HFFc6 (cell line): ENCODE data around the gene TCP10L. TPM values are rescaled to one million over a fixed set of nuclear protein-coding genes. Genes with fewer than 3 reads are reported as not detected.
"Not testable (repeated sequence)": the region's sequence is repeated elsewhere in the genome, so short reads cannot be mapped to it uniquely, and the experiment has no call there.

Experiments used
- DNase-seq: peaks from one replicate; pipeline ENCODE4 v3.0.0-alpha.2; 2018
- H3K27ac Mint-ChIP-seq: 2 replicates; pipeline ENCODE4 v1.8.0; 2020; ENCODE audit warnings: mild to moderate bottlenecking, mixed read lengths
- H3K27me3 Mint-ChIP-seq: 2 replicates; pipeline ENCODE4 v1.8.0; 2021; ENCODE audit warnings: mild to moderate bottlenecking, moderate library complexity, mixed read lengths; ENCODE audit not compliant: insufficient read depth
- H3K36me3 Mint-ChIP-seq: 2 replicates; pipeline ENCODE4 v1.8.0; 2021; ENCODE audit warnings: low read depth, mixed read lengths
- H3K4me1 Mint-ChIP-seq: 2 replicates; pipeline ENCODE4 v1.8.0; 2020; ENCODE audit warnings: low read depth, mixed read lengths
- H3K4me3 Mint-ChIP-seq: 2 replicates; pipeline ENCODE4 v1.8.0; 2020; ENCODE audit warnings: mild to moderate bottlenecking, moderate library complexity, mixed read lengths
- H3K9me3 Mint-ChIP-seq: 2 replicates; pipeline ENCODE4 v1.8.0; 2020; ENCODE audit warnings: mild to moderate bottlenecking, mixed read lengths
- CTCF ChIP-seq: fragments of 200-600 bp; sonication (generic); IDR thresholded peaks from 2 replicates; pipeline ENCODE4 v1.5.0; 2021; ENCODE audit warnings: antibody characterized with exemption, mild to moderate bottlenecking
- total RNA-seq, 6 experiments: library from RNA; stranded (reverse); fragmentation: NEBNext Ultra II Directional; extraction: Animal tissue kit (Norgen Biotek cat#: 25700); gene quantifications; 2 replicates in 1 of 6; 3 replicates in 5 of 6; pipeline ENCODE4 v1.2.3, GENCODE V29; 2021

Gene TCP10L
- total RNA-seq, 6 experiments from 2014 or later, result 0.14 TPM; not detected in 5

- Mint-ChIP-seq H3K9me3 (peaks cover 4% of the 10 kb centered on the region; the same call in 1 of the 2 replicates), H3K4me1 (no peaks in the 10 kb centered on the region), H3K27ac (no peak overlapping the region), H3K36me3 (no peaks in the 10 kb centered on the region), H3K27me3 (peaks cover 8% of the 10 kb centered on the region), H3K4me3 (no peak overlapping the region)
- DNase-seq, result no peak
- no peak for TF ChIP-seq CTCF
These were observed 51.7 kb downstream of the TCP10L start for GRCh38 chr21:32533611-32534010.

- no peak overlapping the region for H3K27ac Mint-ChIP-seq
- no peak overlapping the region for H3K4me3 Mint-ChIP-seq
- H3K4me1 Mint-ChIP-seq, result no peaks in the 10 kb centered on the region
- H3K9me3 Mint-ChIP-seq, result peaks cover 4% of the 10 kb centered on the region; the same call in 1 of the 2 replicates
- DNase-seq, result no peak
- no peaks in the 10 kb centered on the region for H3K36me3 Mint-ChIP-seq
- H3K27me3 Mint-ChIP-seq, result peaks cover 8% of the 10 kb centered on the region
- TF ChIP-seq CTCF, result no peak
These were observed 52.3 kb downstream of the TCP10L start for GRCh38 chr21:32533053-32533452.

GRCh38 chr21:32532636-32533035 is 52.7 kb downstream of the TCP10L start:
- peaks cover 8% of the 10 kb centered on the region for H3K27me3 Mint-ChIP-seq
- no peak overlapping the region for H3K4me3 Mint-ChIP-seq
- peaks cover 4% of the 10 kb centered on the region; the same call in 1 of the 2 replicates for H3K9me3 Mint-ChIP-seq
- no peak for TF ChIP-seq CTCF
- H3K4me1 Mint-ChIP-seq, result no peaks in the 10 kb centered on the region
- H3K36me3 Mint-ChIP-seq, result no peaks in the 10 kb centered on the region
- no peak overlapping the region for H3K27ac Mint-ChIP-seq
- no peak for DNase-seq

GRCh38 chr21:32531561-32531960 is 53.8 kb downstream of the TCP10L start:
- not testable (repeated sequence) for DNase-seq, H3K27me3 Mint-ChIP-seq, H3K9me3 Mint-ChIP-seq, H3K4me3 Mint-ChIP-seq, H3K36me3 Mint-ChIP-seq, H3K4me1 Mint-ChIP-seq, H3K27ac Mint-ChIP-seq

- not testable (repeated sequence) for H3K36me3 Mint-ChIP-seq, H3K9me3 Mint-ChIP-seq, H3K4me3 Mint-ChIP-seq, H3K4me1 Mint-ChIP-seq, H3K27ac Mint-ChIP-seq, DNase-seq, H3K27me3 Mint-ChIP-seq
These were observed 54.5 kb downstream of the TCP10L start for GRCh38 chr21:32530809-32531208.

- peaks cover 2% of the 10 kb centered on the region for H3K4me1 Mint-ChIP-seq
- H3K27ac Mint-ChIP-seq, result no peak overlapping the region
- H3K9me3 Mint-ChIP-seq, result peaks cover 4% of the 10 kb centered on the region; the same call in 1 of the 2 replicates
- H3K36me3 Mint-ChIP-seq, result no peaks in the 10 kb centered on the region
- H3K27me3 Mint-ChIP-seq, result no peaks in the 10 kb centered on the region; the same call in 1 of the 2 replicates
- no peak for DNase-seq
- TF ChIP-seq CTCF, result no peak
- no peak overlapping the region for H3K4me3 Mint-ChIP-seq
These were observed 55.6 kb downstream of the TCP10L start for GRCh38 chr21:32529679-32530078.

- TF ChIP-seq CTCF, result no peak
- no peak for DNase-seq
- no peak overlapping the region for H3K4me3 Mint-ChIP-seq
- peaks cover 42% of the 10 kb centered on the region for H3K4me1 Mint-ChIP-seq
- peaks cover 5% of the 10 kb centered on the region for H3K27me3 Mint-ChIP-seq
- H3K9me3 Mint-ChIP-seq, result no peaks in the 10 kb centered on the region; the same call in 1 of the 2 replicates
- H3K27ac Mint-ChIP-seq, result no peak overlapping the region
- no peaks in the 10 kb centered on the region for H3K36me3 Mint-ChIP-seq
These were observed 60.0 kb downstream of the TCP10L start for GRCh38 chr21:32525282-32525681.
